Fibroblast of lung (primary cell): Measurements from ENCODE around the gene KRCC1. TPM values are rescaled to one million over a fixed set of nuclear protein-coding genes. Genes with fewer than 3 reads are reported as not detected.
"Not testable (repeated sequence)": the region's sequence is repeated elsewhere in the genome, so short reads cannot be mapped to it uniquely, and the experiment has no call there.

ENCODE experiments used
- DNase-seq, 2 donors: peaks; one replicate each; pipeline versions ENCODE4 v3.0.0 to v3.0.0-alpha.2; 2010; ENCODE audit warnings: low read depth in 2 of 2
- H2AFZ ChIP-seq: 2 replicates; pipeline ENCODE4 v1.5.1; 2012; ENCODE audit warnings: low read length, control low read depth, inconsistent platforms
- H3K27ac ChIP-seq: 2 replicates; pipeline ENCODE4 v1.5.1; 2011; ENCODE audit warnings: low read length, control low read depth; ENCODE audit not compliant: insufficient read depth
- H3K27me3 ChIP-seq: 2 replicates; pipeline ENCODE4 v1.5.1; 2011; ENCODE audit warnings: mild to moderate bottlenecking, low read length; ENCODE audit not compliant: control insufficient read depth, insufficient read depth
- H3K36me3 ChIP-seq: 2 replicates; pipeline ENCODE4 v1.5.1; 2011; ENCODE audit warnings: low read length; ENCODE audit not compliant: control insufficient read depth, insufficient read depth
- H3K4me1 ChIP-seq: 2 replicates; pipeline ENCODE4 v1.5.1; 2011; ENCODE audit warnings: low read length; ENCODE audit not compliant: control insufficient read depth, insufficient read depth; ENCODE audit errors: extremely low read depth
- H3K4me2 ChIP-seq: 2 replicates; pipeline ENCODE4 v1.5.1; 2011; ENCODE audit warnings: low read length, control low read depth; ENCODE audit not compliant: insufficient read depth; ENCODE audit errors: extremely low read depth
- H3K4me3 ChIP-seq, 4 experiments: fragments of 200-600 bp in 1 of 4; sonication (generic) in 1 of 4; replicated peaks in 1 of 4; 2 replicates each; pipeline ENCODE4 v1.5.1; 2011 to 2016; ENCODE audit warnings: low read length in 4 of 4, low read depth in 3 of 4, mild to moderate bottlenecking in 3 of 4, control low read depth in 2 of 4, inconsistent platforms in 1 of 4, mixed read lengths in 1 of 4; ENCODE audit not compliant: insufficient read depth in 1 of 4; ENCODE audit errors: control extremely low read depth in 1 of 4
- H3K79me2 ChIP-seq: 2 replicates; pipeline ENCODE4 v1.5.1; 2012; ENCODE audit warnings: mild to moderate bottlenecking, low read length, inconsistent platforms; ENCODE audit not compliant: control insufficient read depth, insufficient read depth
- H3K9ac ChIP-seq: 2 replicates; pipeline ENCODE4 v1.5.1; 2011; ENCODE audit warnings: mild to moderate bottlenecking, low read length, control low read depth; ENCODE audit not compliant: insufficient read depth
- H3K9me3 ChIP-seq: 2 replicates; pipeline ENCODE4 v1.5.1; 2012; ENCODE audit warnings: low read depth, low read length; ENCODE audit not compliant: control insufficient read depth, insufficient read depth
- H4K20me1 ChIP-seq: 2 replicates; pipeline ENCODE4 v1.5.1; 2011; ENCODE audit warnings: low read length; ENCODE audit not compliant: control insufficient read depth, insufficient read depth; ENCODE audit errors: extremely low read depth
- polyA plus RNA-seq, 2 donors: library from polyadenylated mRNA; depleted of rRNA in 1 of 2; stranded (reverse) in 1 of 2; unstranded in 1 of 2; fragments of >200 nt; gene quantifications; 2 replicates each; pipeline ENCODE4 v1.2.1, GENCODE V29; 2011 to 2012; ENCODE audit warnings: missing spikeins in 1 of 2
- total RNA-seq: library from RNA; depleted of rRNA; stranded (reverse); fragments of >200 nt; gene quantifications from 2 replicates; pipeline ENCODE4 v1.2.1, GENCODE V29; 2014

The KRCC1 gene
- total and polyA plus RNA-seq, 2 donors (not counting 1 experiment from before 2014, with no cell fraction given): 39.3 to 44.4 TPM

DNA sequence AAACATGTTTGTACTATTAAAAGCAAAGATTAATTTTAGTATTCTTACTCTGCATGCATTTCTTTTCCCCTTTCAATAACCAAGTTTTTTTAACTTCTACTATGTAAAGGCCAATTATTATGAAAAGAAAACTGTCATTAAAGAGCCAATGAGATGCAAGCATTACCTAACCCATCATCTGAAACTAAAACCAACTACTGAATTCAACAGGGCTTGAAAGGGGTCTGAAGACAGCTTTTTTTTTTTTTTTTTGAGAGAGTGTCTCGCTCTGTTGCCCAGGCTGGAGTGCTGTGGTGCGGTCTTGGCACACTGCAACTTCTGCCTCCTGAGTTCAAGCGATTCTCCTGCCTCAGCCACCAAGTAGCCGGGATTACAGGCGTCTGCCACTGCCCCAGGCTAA is 69.7 kb downstream of the KRCC1 start:
- H3K27me3 ChIP-seq, H3K4me1 ChIP-seq, H3K36me3 ChIP-seq, H3K9ac ChIP-seq, H3K79me2 ChIP-seq, H3K27ac ChIP-seq, H3K4me2 ChIP-seq, H3K9me3 ChIP-seq, H2AFZ ChIP-seq, DNase-seq, H4K20me1 ChIP-seq, H3K4me3 ChIP-seq: not testable (repeated sequence)

GRCh38 chr2:87981182-87981581 is 74.4 kb downstream of the KRCC1 start:
- H3K27me3 ChIP-seq, H3K9me3 ChIP-seq, H3K79me2 ChIP-seq, H3K4me2 ChIP-seq, H3K4me3 ChIP-seq, H4K20me1 ChIP-seq, DNase-seq, H3K27ac ChIP-seq, H2AFZ ChIP-seq, H3K9ac ChIP-seq, H3K4me1 ChIP-seq, H3K36me3 ChIP-seq: not testable (repeated sequence)

Other genes with a start within 250 kb of the KRCC1 start
- gene RGPD2, start 230.0 kb downstream of the KRCC1 start, total RNA-seq: 1.0 and 3.0 TPM in 2 replicates
- 0.41 and 0.82 TPM in 2 replicates for gene RGPD2, start 230.0 kb downstream of the KRCC1 start, polyA plus RNA-seq
- gene RNU2-63P, start 39.2 kb downstream of the KRCC1 start, total RNA-seq: 46.0 and 268 TPM in 2 replicates
- not detected in 2 replicates for gene RNU2-63P, start 39.2 kb downstream of the KRCC1 start, polyA plus RNA-seq
- not detected in 2 replicates for gene SMYD1, start 12.0 kb upstream of the KRCC1 start, total RNA-seq
- gene SMYD1, start 12.0 kb upstream of the KRCC1 start, polyA plus RNA-seq: not detected in 2 replicates
- gene FABP1, start 72.3 kb upstream of the KRCC1 start, total RNA-seq: not detected in 2 replicates
- not detected in 2 replicates for gene FABP1, start 72.3 kb upstream of the KRCC1 start, polyA plus RNA-seq
- 9.9 and 17.5 TPM in 2 replicates for gene THNSL2, start 114.6 kb upstream of the KRCC1 start, total RNA-seq
- 6.0 TPM in 1 of 2 replicates, not detected in the other for gene THNSL2, start 114.6 kb upstream of the KRCC1 start, polyA plus RNA-seq